HCT116 (cell line): Measurements from ENCODE around the gene ALOX5AP. TPM values are rescaled to one million over a fixed set of nuclear protein-coding genes. Genes with fewer than 3 reads are reported as not detected.

Experiments
- ATAC-seq: fragments of 200-7000 bp; cut with Tn5 transposase; 2 replicates; pipeline ENCODE4 v1.9.1; 2020; ENCODE audit warnings: mild to moderate bottlenecking, moderate library complexity
- BruUV-seq: library from RNA; stranded (reverse); fragments of 400-500 nt; replicated peaks from 2 replicates; lab custom pipeline; 2021; lab: Mats Ljungman, UMichigan
- CTCF ChIA-PET: fragments of 300-600 bp; sonication (Branson Sonifier 250); formaldehyde crosslinking; loops from one replicate; lab custom pipeline; 2021; ENCODE audit warnings: antibody characterized with exemption; lab: Charles Lee
- POLR2A ChIA-PET: fragments of 300-600, 350-600 bp; sonication (Branson Sonifier 250); formaldehyde crosslinking; loops from one replicate; lab custom pipeline; 2021; ENCODE audit warnings: antibody characterized with exemption; lab: Charles Lee
- RAD21 ChIA-PET, 2 experiments: fragments of 300-600 bp; sonication (Branson Sonifier 250); formaldehyde crosslinking; loops; one replicate each; lab custom pipeline; 2023; ENCODE audit warnings: low total read pairs in 2 of 2; ENCODE audit not compliant: uncharacterized antibody in 2 of 2, unreplicated experiment in 2 of 2, low non-redundant PET in 1 of 2; lab: Charles Lee
- DNase-seq: peaks from one replicate; pipeline ENCODE4 v3.0.0-alpha.2; 2010; ENCODE audit warnings: low read depth, low spot score
- H2AFZ ChIP-seq: fragments of 200-600 bp; shearing (Covaris generic), sonication (generic); 2 replicates; pipeline ENCODE4 v1.6.1; 2017; ENCODE audit warnings: low read depth, mixed run types, mixed read lengths, antibody characterized with exemption, low read length; ENCODE audit not compliant: poor library complexity, severe bottlenecking
- H3K27ac ChIP-seq: 2 replicates; pipeline ENCODE4 v1.5.1; 2012; ENCODE audit warnings: low read depth, low read length
- H3K27me3 ChIP-seq: fragments of 200-600 bp; sonication (generic); 2 replicates; pipeline ENCODE4 v1.6.1; 2016; ENCODE audit warnings: mixed run types, low read length, mixed read lengths; ENCODE audit not compliant: insufficient read depth
- H3K36me3 ChIP-seq, 2 experiments: fragments of 200-500 bp in 1 of 2; fragments of 200-600 bp in 1 of 2; sonication (Bioruptor generic) in 1 of 2; sonication (generic) in 1 of 2; 2 replicates each; pipeline versions ENCODE4 v1.5.1 to v1.6.1; 2014 to 2016; ENCODE audit warnings: low read length in 2 of 2, inconsistent platforms in 1 of 2, mixed read lengths in 1 of 2, mixed run types in 1 of 2; ENCODE audit not compliant: insufficient read depth in 2 of 2, control insufficient read depth in 1 of 2
- H3K4me1 ChIP-seq, 2 experiments: fragments of 200-600 bp in 1 of 2; sonication (generic) in 1 of 2; 2 replicates each; pipeline versions ENCODE4 v1.5.1 to v1.6.1; 2012 to 2017; ENCODE audit warnings: low read length in 2 of 2, inconsistent platforms in 1 of 2, mild to moderate bottlenecking in 1 of 2, mixed read lengths in 1 of 2, mixed run types in 1 of 2, moderate library complexity in 1 of 2; ENCODE audit not compliant: insufficient read depth in 2 of 2, control insufficient read depth in 1 of 2
- H3K4me2 ChIP-seq: fragments of 200-600 bp; sonication (generic); 2 replicates; pipeline ENCODE4 v1.6.1; 2017; ENCODE audit warnings: mixed run types, low read length, mixed read lengths
- H3K4me3 ChIP-seq, 2 experiments: fragments of 200-600 bp in 1 of 2; sonication (generic) in 1 of 2; replicated peaks in 1 of 2; 2 replicates each; pipeline ENCODE4 v1.5.1; 2011 to 2016; ENCODE audit warnings: low read length in 2 of 2, control low read depth in 1 of 2, low read depth in 1 of 2, mild to moderate bottlenecking in 1 of 2, mixed read lengths in 1 of 2, mixed run types in 1 of 2
- H3K79me2 ChIP-seq: fragments of 200-600 bp; sonication (generic); 2 replicates; pipeline ENCODE4 v1.6.1; 2017; ENCODE audit warnings: mild to moderate bottlenecking, mixed run types, low read length, moderate library complexity, mixed read lengths; ENCODE audit not compliant: insufficient read depth
- H3K9ac ChIP-seq: fragments of 200-600 bp; sonication (generic); 2 replicates; pipeline ENCODE4 v1.6.1; 2016; ENCODE audit warnings: low read length, mixed read lengths
- H3K9me2 ChIP-seq: fragments of 200-600 bp; sonication (generic), shearing (Covaris generic); 2 replicates; pipeline ENCODE4 v1.6.1; 2017; ENCODE audit warnings: mixed run types, mild to moderate bottlenecking, moderate library complexity; ENCODE audit not compliant: insufficient read depth
- H3K9me3 ChIP-seq, 2 experiments: fragments of 200-500 bp in 1 of 2; fragments of 200-600 bp in 1 of 2; sonication (Bioruptor generic) in 1 of 2; sonication (generic) in 1 of 2; 2 replicates each; pipeline ENCODE4 v1.6.1; 2014 to 2017; ENCODE audit warnings: low read length in 2 of 2, mixed read lengths in 2 of 2, inconsistent platforms in 1 of 2, low read depth in 1 of 2, mild to moderate bottlenecking in 1 of 2, mixed run types in 1 of 2, moderate library complexity in 1 of 2; ENCODE audit not compliant: control insufficient read depth in 1 of 2, insufficient read depth in 1 of 2
- H4K20me1 ChIP-seq: fragments of 200-600 bp; sonication (generic), shearing (Covaris generic); 2 replicates; pipeline ENCODE4 v1.6.1; 2017; ENCODE audit warnings: mixed run types, mild to moderate bottlenecking, moderate library complexity; ENCODE audit not compliant: insufficient read depth
- CEBPB ChIP-seq: IDR thresholded peaks from 2 replicates; pipeline ENCODE4 v1.6.1; 2012; ENCODE audit warnings: low read depth
- CTCF ChIP-seq, 3 experiments: fragments of 200-600 bp in 1 of 3; sonication (generic) in 1 of 3; IDR thresholded peaks in 2 of 3; conservative IDR thresholded peaks in 1 of 3; 2 replicates each; pipeline ENCODE4 v1.5.1; 2012 to 2017; ENCODE audit warnings: low read depth in 2 of 3, low read length in 2 of 3, antibody characterized with exemption in 1 of 3, borderline replicate concordance in 1 of 3, control low read depth in 1 of 3, mild to moderate bottlenecking in 1 of 3, mixed read lengths in 1 of 3, mixed run types in 1 of 3, moderate library complexity in 1 of 3; ENCODE audit not compliant: insufficient read depth in 1 of 3
- EGR1 ChIP-seq: IDR thresholded peaks from 2 replicates; pipeline ENCODE4 v1.6.1; 2012; ENCODE audit warnings: low read depth
- ELF1 ChIP-seq: IDR thresholded peaks from 2 replicates; pipeline ENCODE4 v1.6.1; 2012; ENCODE audit warnings: low read depth, borderline replicate concordance
- EZH2 ChIP-seq: fragments of 200-600 bp; sonication (generic); IDR thresholded peaks from 2 replicates; pipeline ENCODE4 v1.6.1; 2017; ENCODE audit warnings: antibody characterized with exemption, mixed run types
- EZH2phosphoT487 ChIP-seq: fragments of 200-600 bp; IDR thresholded peaks from 2 replicates; pipeline ENCODE4 v1.6.1; 2018; ENCODE audit warnings: antibody characterized with exemption, borderline replicate concordance
- SRF ChIP-seq: IDR thresholded peaks from 2 replicates; pipeline ENCODE4 v1.6.1; 2012; ENCODE audit warnings: low read depth
- intact Hi-C: fragments of 100-400 bp; cut with micrococcal nuclease; formaldehyde crosslinking; loops from 2 replicates; pipeline ENCODE4 v1.10.0; 2022
- total RNA-seq: library from RNA; stranded (reverse); gene quantifications from one replicate; pipeline ENCODE4 v1.2.1, GENCODE V29; 2021; ENCODE audit not compliant: unreplicated experiment

Gene ALOX5AP
- total RNA-seq, 1 experiment from 2014 or later: not detected

- no peak for DNase-seq
- Histone ChIP-seq H3K9ac (no peak overlapping the region), H3K9me2 (no peaks in the 10 kb centered on the region), H3K4me1 (peaks cover 0 to 12% of the 10 kb centered on the region in 2 experiments; a peak in 1 of 4 replicates), H3K4me2 (peak overlapping the region; percentile 72), H3K4me3 (peak overlapping the region; percentile 21 to 42), H4K20me1 (no peaks in the 10 kb centered on the region), H3K9me3 (no peaks in the 10 kb centered on the region), H3K27me3 (no peaks in the 10 kb centered on the region), H3K36me3 (no peaks in the 10 kb centered on the region), H2AFZ (peak overlapping the region; percentile 45), H3K79me2 (no peaks in the 10 kb centered on the region), H3K27ac (no peak overlapping the region)
- intact Hi-C loops: loop anchor here (5.0 kb wide), 1 partner anchor 183 kb away; no protein-coding TSS in a partner anchor
- ATAC-seq: peak; percentile 81
- TF ChIP-seq EGR1: no peak
- POLR2A ChIA-PET: no interaction called here
- RAD21 ChIA-PET: no interaction called here
- CTCF ChIA-PET: no interaction called here
- no TSS peak for BruUV-seq
These were observed 44.8 kb upstream of the ALOX5AP start for GRCh38 chr13:30690282-30691188.

GRCh38 chr13:30692113-30692512 is 43.2 kb upstream of the ALOX5AP start:
- no peak for DNase-seq
- Histone ChIP-seq H3K27me3 (no peaks in the 10 kb centered on the region; the same call in 1 of the 2 replicates), H3K4me3 (no peak overlapping the region), H3K4me1 (peaks cover 0 to 12% of the 10 kb centered on the region in 2 experiments; a peak in 1 of 4 replicates), H3K9ac (no peak overlapping the region), H3K9me2 (no peaks in the 10 kb centered on the region), H3K36me3 (no peaks in the 10 kb centered on the region), H3K27ac (no peak overlapping the region), H3K4me2 (no peak overlapping the region), H3K9me3 (no peaks in the 10 kb centered on the region), H4K20me1 (no peaks in the 10 kb centered on the region), H2AFZ (no peak overlapping the region)
- POLR2A ChIA-PET: no interaction called here
- CTCF ChIA-PET: no interaction called here
- no TSS peak for BruUV-seq
- TF ChIP-seq EZH2phosphoT487: no peak
- TF ChIP-seq SRF: no peak
- no peak for TF ChIP-seq EGR1
- TF ChIP-seq CTCF (IDR thresholded peaks at IDR 0.05 in 2 of 3, conservative IDR thresholded peaks at IDR 0.05 in 1 of 3; ENCODE audit: borderline replicate concordance in 1 of 3, insufficient read depth in 1 of 3, low read depth in 2 of 3, low read length in 2 of 3): no peak
- no peak for TF ChIP-seq EZH2
- no peak for TF ChIP-seq CEBPB
- TF ChIP-seq ELF1: no peak
- TF ChIP-seq, all 23 proteins: peak for 0
- intact Hi-C loops: loop anchor here (5.0 kb wide), 1 partner anchor 185 kb away; no protein-coding TSS in a partner anchor
- no peaks in the 10 kb centered on the region for H3K79me2 ChIP-seq
- RAD21 ChIA-PET: no interaction called here
- ATAC-seq: no peak
